Progenitor cell of endocrine pancreas (in vitro differentiated cells): ENCODE data around the gene SMKR1. TPM values are rescaled to one million over a fixed set of nuclear protein-coding genes. Genes with fewer than 3 reads are reported as not detected.

Experiments
- DNase-seq: peaks from one replicate; pipeline ENCODE4 v3.0.0; 2021; ENCODE audit warnings: low spot score; ENCODE audit not compliant: unreplicated experiment
- H3K27ac Mint-ChIP-seq: 2 replicates; pipeline ENCODE4 v1.8.0; 2021; ENCODE audit warnings: mild to moderate bottlenecking, moderate library complexity, mixed read lengths
- H3K27me3 Mint-ChIP-seq: 2 replicates; pipeline ENCODE4 v1.8.0; 2021; ENCODE audit warnings: mixed read lengths
- H3K36me3 Mint-ChIP-seq: 2 replicates; pipeline ENCODE4 v1.8.0; 2022; ENCODE audit warnings: mixed read lengths; ENCODE audit not compliant: insufficient read depth
- H3K4me1 Mint-ChIP-seq: 2 replicates; pipeline ENCODE4 v1.8.0; 2021; ENCODE audit warnings: low read depth, mixed read lengths
- H3K4me3 Mint-ChIP-seq: 2 replicates; pipeline ENCODE4 v1.8.0; 2021; ENCODE audit warnings: low read depth, mild to moderate bottlenecking, moderate library complexity, mixed read lengths
- H3K9me3 Mint-ChIP-seq: 2 replicates; pipeline ENCODE4 v1.8.0; 2021; ENCODE audit warnings: low read depth, mixed read lengths
- long read RNA-seq: library from polyadenylated mRNA; unstranded; transcript quantifications from one replicate; pipeline ENCODE4 v2.0.0, GENCODE V29; 2020
- total RNA-seq: library from RNA; stranded (reverse); gene quantifications from 2 replicates; pipeline ENCODE4 v1.2.1, GENCODE V29; 2021
- TF ChIP-seq, protein P1 (sequence below): fragments of 200-600 bp; sonication (generic); IDR thresholded peaks from one replicate; pipeline ENCODE4 v1.5.0; 2021; ENCODE audit warnings: antibody characterized with exemption, mild to moderate bottlenecking; ENCODE audit not compliant: unreplicated experiment

Gene SMKR1
- total RNA-seq: 1.7 and 2.3 TPM in 2 replicates
- long read RNA-seq: 0 reads

DNA sequence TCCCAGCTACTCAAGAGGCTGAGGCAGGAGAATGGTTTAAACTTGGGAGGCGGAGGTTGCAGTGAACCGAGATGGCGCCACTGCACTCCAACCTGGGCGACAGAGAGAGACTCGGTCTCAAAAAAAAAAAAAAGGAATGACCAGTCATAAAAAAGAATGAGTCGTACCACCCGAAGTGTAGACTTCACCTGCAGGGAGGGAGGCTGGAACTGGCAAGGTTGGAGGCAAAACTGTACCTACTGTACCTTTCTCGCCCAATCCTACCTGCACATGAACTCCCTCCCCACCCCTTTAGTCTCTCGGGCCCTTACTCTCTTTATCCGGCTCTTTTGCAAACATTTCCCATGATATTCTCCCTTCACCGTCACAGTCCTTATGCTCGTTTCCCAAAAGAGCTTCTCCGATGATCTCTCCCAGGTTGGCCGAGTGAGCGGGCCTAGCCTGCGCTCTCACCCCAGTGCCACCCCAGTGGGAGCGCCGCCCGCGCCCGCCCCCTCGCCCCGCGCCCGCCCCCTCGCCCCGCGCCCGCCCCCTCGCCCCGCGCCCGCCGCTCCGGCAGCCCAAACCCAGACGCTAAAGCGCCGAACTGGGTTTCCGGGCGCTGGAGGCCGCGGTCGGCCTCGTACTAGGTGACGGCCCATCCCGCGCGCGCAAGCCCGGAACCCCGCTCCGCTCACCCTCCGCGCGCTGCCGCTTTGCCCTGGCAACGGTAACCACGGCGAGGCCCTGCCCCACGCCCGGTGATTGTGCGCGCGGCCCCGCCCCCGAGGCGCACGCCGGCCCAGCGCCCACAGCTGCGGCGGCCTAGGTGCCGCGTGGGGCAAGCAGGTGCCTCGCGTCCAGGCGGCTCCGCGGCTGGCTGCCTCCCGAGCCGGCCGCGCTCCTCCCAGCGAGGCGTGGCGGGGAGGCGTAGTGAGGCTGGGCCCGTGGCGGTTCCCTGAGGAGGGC, at the start of gene SMKR1:
SMKR1 (plus strand) TSS at position 772 of the 948 bp plus-strand sequence. CDS start 294 bp downstream, outside the sequence.
- peak; percentile 62 for DNase-seq
- H3K36me3 Mint-ChIP-seq: no peaks in the 10 kb centered on the region
- peak within 1 kb of the TSS; percentile 80 for H3K4me3 Mint-ChIP-seq
- H3K4me1 Mint-ChIP-seq: peaks cover 7% of the 10 kb centered on the region
- TF ChIP-seq, protein P1, sequence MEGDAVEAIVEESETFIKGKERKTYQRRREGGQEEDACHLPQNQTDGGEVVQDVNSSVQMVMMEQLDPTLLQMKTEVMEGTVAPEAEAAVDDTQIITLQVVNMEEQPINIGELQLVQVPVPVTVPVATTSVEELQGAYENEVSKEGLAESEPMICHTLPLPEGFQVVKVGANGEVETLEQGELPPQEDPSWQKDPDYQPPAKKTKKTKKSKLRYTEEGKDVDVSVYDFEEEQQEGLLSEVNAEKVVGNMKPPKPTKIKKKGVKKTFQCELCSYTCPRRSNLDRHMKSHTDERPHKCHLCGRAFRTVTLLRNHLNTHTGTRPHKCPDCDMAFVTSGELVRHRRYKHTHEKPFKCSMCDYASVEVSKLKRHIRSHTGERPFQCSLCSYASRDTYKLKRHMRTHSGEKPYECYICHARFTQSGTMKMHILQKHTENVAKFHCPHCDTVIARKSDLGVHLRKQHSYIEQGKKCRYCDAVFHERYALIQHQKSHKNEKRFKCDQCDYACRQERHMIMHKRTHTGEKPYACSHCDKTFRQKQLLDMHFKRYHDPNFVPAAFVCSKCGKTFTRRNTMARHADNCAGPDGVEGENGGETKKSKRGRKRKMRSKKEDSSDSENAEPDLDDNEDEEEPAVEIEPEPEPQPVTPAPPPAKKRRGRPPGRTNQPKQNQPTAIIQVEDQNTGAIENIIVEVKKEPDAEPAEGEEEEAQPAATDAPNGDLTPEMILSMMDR: no peak
- H3K27ac Mint-ChIP-seq: peak within 1 kb of the TSS; percentile 76
- H3K27me3 Mint-ChIP-seq: peaks cover 38% of the 10 kb centered on the region
- H3K9me3 Mint-ChIP-seq: no peaks in the 10 kb centered on the region

DNA sequence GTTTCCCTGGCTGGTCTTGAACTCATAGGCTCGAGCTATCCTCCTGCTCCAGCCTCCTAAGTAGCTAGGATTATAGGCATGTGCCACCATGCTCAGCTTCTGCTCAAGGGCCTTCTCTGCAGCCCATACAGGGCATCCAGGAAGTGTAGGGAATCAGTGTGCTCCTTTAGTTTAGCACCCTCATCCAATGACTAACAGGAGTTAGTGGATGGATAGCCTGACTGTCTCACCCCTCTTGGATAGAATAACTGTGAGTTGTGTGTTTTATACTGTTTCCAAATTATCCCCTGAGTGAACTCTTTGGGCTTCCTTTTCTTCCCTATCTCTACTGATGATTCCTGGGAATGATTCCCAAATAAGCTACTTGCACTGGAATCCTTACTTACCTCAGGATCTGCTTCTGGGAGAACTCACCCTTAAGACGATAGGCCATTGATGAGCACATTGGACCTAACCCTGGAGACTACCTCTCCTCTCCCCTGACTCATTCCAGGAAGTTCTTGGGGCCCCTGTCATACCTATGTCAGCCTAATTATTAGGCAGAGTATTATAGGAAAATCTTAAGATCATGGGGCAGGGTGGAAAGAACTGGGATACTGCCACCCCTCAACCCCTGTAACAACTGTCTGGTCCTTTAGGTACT, 49.6 kb upstream of the SMKR1 start:
- H3K9me3 Mint-ChIP-seq: peaks cover 9% of the 10 kb centered on the region
- no peaks in the 10 kb centered on the region for H3K27me3 Mint-ChIP-seq
- H3K4me1 Mint-ChIP-seq: peaks cover 2% of the 10 kb centered on the region
- DNase-seq: no peak
- H3K36me3 Mint-ChIP-seq: peaks cover 17% of the 10 kb centered on the region
- TF ChIP-seq, protein P1: no peak
- H3K27ac Mint-ChIP-seq: no peak overlapping the region
- no peak overlapping the region for H3K4me3 Mint-ChIP-seq

DNA sequence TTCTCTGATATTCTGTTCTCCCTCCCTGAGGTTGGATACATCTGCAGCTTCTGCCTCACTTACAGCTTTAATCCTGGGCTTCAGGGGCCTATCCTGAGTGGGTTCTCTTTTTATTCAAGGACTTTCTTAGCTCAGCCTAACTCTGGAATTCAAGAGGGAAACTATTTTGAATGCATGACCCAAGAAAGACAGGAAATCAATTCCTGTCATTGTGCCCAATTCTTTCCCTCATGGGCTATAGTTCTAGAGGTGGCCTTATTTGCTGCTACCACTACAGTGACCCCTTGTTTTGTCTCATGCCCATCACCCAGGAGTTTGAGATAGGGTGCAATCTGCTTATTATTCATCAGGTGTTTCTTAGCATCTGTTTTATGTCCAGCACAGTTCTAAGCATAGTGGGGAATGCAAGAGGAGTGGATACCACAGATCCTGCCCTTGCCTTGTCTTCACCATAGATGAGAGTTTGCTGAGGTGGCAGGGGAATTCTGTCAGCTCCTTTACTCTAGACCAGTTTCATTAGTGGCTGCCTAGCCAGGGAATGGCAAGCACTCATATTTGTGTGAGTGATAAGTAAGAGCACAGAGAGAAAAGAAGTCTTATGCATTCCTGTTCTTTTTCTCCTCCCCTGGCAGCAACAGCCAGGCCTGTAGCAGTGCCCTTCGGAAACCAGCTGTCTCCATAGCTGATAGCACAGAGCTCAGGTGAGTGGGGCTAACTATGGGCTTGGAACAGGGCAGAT, 48.7 kb upstream of the SMKR1 start:
- Mint-ChIP-seq H3K4me3 (no peak overlapping the region), H3K27me3 (no peaks in the 10 kb centered on the region), H3K27ac (peak overlapping the region; percentile 56), H3K9me3 (peaks cover 6% of the 10 kb centered on the region), H3K36me3 (peaks cover 12% of the 10 kb centered on the region), H3K4me1 (peaks cover 2% of the 10 kb centered on the region)
- DNase-seq: no peak
- TF ChIP-seq, protein P1: no peak

DNA sequence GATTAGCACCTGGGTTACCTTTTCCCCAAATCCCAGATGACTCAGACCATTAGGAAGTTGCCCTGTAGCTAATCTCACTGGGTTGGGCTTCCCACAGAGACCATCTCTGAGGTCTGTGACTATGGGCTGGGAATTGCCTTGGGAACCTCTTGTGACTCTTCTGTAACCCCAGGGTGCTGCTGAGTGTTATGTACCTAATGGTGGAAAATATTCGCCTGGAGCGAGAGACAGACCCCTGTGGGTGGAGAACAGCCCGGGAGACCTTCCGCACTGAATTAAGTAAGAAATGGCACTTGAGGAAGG, 48.1 kb upstream of the SMKR1 start:
- Mint-ChIP-seq H3K4me3 (no peak overlapping the region), H3K27me3 (no peaks in the 10 kb centered on the region), H3K36me3 (peaks cover 7% of the 10 kb centered on the region), H3K4me1 (peaks cover 2% of the 10 kb centered on the region), H3K9me3 (peaks cover 1% of the 10 kb centered on the region), H3K27ac (peak overlapping the region; percentile 56)
- TF ChIP-seq, protein P1: no peak
- DNase-seq: no peak

DNA sequence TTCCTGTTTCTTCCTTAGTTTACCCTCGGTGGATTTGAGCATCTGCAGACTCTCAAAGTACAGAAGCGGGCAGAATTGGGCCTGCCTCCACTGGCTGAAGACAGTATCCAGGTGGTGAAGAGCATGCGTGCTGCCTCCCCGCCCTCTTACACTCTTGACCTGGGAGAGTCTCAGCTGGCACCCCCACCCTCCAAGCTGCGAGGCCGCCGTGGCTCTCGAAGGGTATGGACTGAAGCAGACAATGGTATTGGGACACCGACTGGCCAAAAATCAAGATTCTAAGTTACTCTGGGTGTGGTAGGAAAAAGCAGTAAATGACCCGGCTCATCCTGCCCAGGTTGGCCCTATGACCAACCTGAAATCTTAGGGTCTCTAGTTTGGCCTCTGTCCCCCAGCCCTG, 45.9 kb upstream of the SMKR1 start:
- no peak overlapping the region for H3K4me3 Mint-ChIP-seq
- no peaks in the 10 kb centered on the region for H3K9me3 Mint-ChIP-seq
- no peaks in the 10 kb centered on the region for H3K27me3 Mint-ChIP-seq
- no peak for DNase-seq
- TF ChIP-seq, protein P1: no peak
- H3K27ac Mint-ChIP-seq: no peak overlapping the region
- H3K4me1 Mint-ChIP-seq: peaks cover 2% of the 10 kb centered on the region
- no peaks in the 10 kb centered on the region for H3K36me3 Mint-ChIP-seq
